ENCODE results near the gene MCC. TPM values are rescaled to one million over a fixed set of nuclear protein-coding genes. Genes with fewer than 3 reads are reported as not detected.

The MCC gene
- total RNA-seq, 4 donors from 2014 or later = 5.1 to 22.3 (median 13.0) TPM

- WGBS, 2 donors = 84 to 94% methylated on average over 2 of the region's 2 CpGs
- Histone ChIP-seq H3K4me3 (replicated peaks in 1 of 3) (no peak overlapping the region), H3K27ac (no peak overlapping the region), H3K4me1 (no peaks in the 10 kb centered on the region), H3K36me3 (no peaks in the 10 kb centered on the region), H3K9me3 (no peaks in the 10 kb centered on the region), H3K27me3 (no peaks in the 10 kb centered on the region)
- no peak for TF ChIP-seq POLR2A (IDR thresholded peaks at IDR 0.05)
- TF ChIP-seq CTCF (IDR thresholded peaks at IDR 0.05) = no peak
- intact Hi-C loops (cut with DNase I) = no loop called here
- no peak for DNase-seq
These were observed 34.9 kb upstream of the MCC start for GRCh38 chr5:113523168-113523567.

- H3K4me1 ChIP-seq = no peaks in the 10 kb centered on the region
- intact Hi-C loops (cut with DNase I) = no loop called here
- no peaks in the 10 kb centered on the region for H3K36me3 ChIP-seq
These were observed 32.6 kb upstream of the MCC start for GRCh38 chr5:113520899-113521298.

GRCh38 chr5:113520429-113520828, 32.2 kb upstream of the MCC start:
- Histone ChIP-seq H3K4me3 (replicated peaks in 1 of 3) (no peak overlapping the region), H3K27me3 (no peaks in the 10 kb centered on the region), H3K27ac (no peak overlapping the region), H3K36me3 (no peaks in the 10 kb centered on the region), H3K4me1 (peaks cover 0 to 1% of the 10 kb centered on the region in 2 donors), H3K9me3 (no peaks in the 10 kb centered on the region)
- no peak for DNase-seq
- no peak for TF ChIP-seq POLR2A (IDR thresholded peaks at IDR 0.05)
- TF ChIP-seq CTCF (IDR thresholded peaks at IDR 0.05) = no peak
- intact Hi-C loops (cut with DNase I) = no loop called here

More at GRCh38 chr5:113520899-113521298, 32.6 kb upstream of the MCC start:
- Histone ChIP-seq H3K9me3 (no peaks in the 10 kb centered on the region), H3K4me3 (replicated peaks in 1 of 3) (no peak overlapping the region), H3K27ac (no peak overlapping the region), H3K27me3 (no peaks in the 10 kb centered on the region)
- TF ChIP-seq POLR2A (IDR thresholded peaks at IDR 0.05) (no peak), CTCF (IDR thresholded peaks at IDR 0.05) (no peak)
- DNase-seq = no peak

- H3K4me3 ChIP-seq (replicated peaks in 1 of 3) = no peak overlapping the region
- no peak for DNase-seq
- peaks cover 4 to 8% of the 10 kb centered on the region in 2 donors for H3K4me1 ChIP-seq
- TF ChIP-seq POLR2A (IDR thresholded peaks at IDR 0.05) (no peak), CTCF (IDR thresholded peaks at IDR 0.05) (no peak)
- whole genome bisulfite sequencing, 2 donors = 88 to 92% methylated on average over 2 of the region's 2 CpGs
- no peaks in the 10 kb centered on the region for H3K27me3 ChIP-seq
- intact Hi-C loops (cut with DNase I) = no loop called here
- no peaks in the 10 kb centered on the region for H3K9me3 ChIP-seq
- no peak overlapping the region for H3K27ac ChIP-seq
- no peaks in the 10 kb centered on the region for H3K36me3 ChIP-seq
These were observed 31.2 kb upstream of the MCC start for GRCh38 chr5:113519412-113519811.

- TF ChIP-seq CTCF (IDR thresholded peaks at IDR 0.05) (no peak), POLR2A (IDR thresholded peaks at IDR 0.05) (no peak)
- Histone ChIP-seq H3K27me3 (no peaks in the 10 kb centered on the region), H3K27ac (no peak overlapping the region), H3K4me1 (peaks cover 5 to 9% of the 10 kb centered on the region in 2 donors), H3K4me3 (replicated peaks in 1 of 3) (no peak overlapping the region), H3K36me3 (no peaks in the 10 kb centered on the region), H3K9me3 (no peaks in the 10 kb centered on the region)
- intact Hi-C loops (cut with DNase I) = no loop called here
- DNase-seq = no peak
- WGBS, 2 donors = 98 to 99% methylated on average over 4 of the region's 4 CpGs
These were observed 30.6 kb upstream of the MCC start for GRCh38 chr5:113518884-113519283.

Data from thyroid gland (tissue), 4 donors.